ENCODE results near the gene KCNMB4. TPM values are rescaled to one million over a fixed set of nuclear protein-coding genes. Genes with fewer than 3 reads are reported as not detected.
"Not testable (repeated sequence)": the region's sequence is repeated elsewhere in the genome, so short reads cannot be mapped to it uniquely, and the experiment has no call there.

Gene KCNMB4
- total RNA-seq, 2 experiments from 2014 or later = 5.8 to 7.6 TPM

DNA sequence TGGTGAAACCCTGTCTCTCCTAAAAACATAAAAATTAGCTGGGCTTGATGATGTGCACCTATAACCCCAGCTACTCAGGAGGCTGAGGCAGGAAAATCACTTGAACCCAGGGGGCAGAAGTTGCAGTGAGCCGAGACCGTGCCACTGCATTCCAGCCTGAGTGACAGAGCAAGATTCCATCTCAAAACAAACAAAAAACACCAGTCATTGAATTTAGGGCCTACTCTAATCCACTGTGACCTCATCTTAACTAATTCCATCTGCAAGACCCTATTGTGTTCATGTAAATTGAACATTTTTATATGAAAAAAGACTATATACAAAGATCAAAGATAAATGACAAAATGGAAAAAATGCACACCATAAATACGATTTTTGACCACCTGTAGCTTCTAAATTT is 17.8 kb downstream of the KCNMB4 start:
- no peak overlapping the region for H3K4me3 ChIP-seq (ENCODE audit: low read depth, low read length, poor library complexity, severe bottlenecking)
- H3K36me3 ChIP-seq (ENCODE audit: insufficient read depth, low read length) = no peaks in the 10 kb centered on the region; the same call in 1 of the 2 replicates
- intact Hi-C loops (cut with micrococcal nuclease; ENCODE audit: unreplicated experiment) = no loop called here
- no peak overlapping the region for H3K4me2 ChIP-seq (ENCODE audit: low read length)
- H3K9me2 ChIP-seq (ENCODE audit: insufficient read depth, low read length) = no peaks in the 10 kb centered on the region
- no peak for TF ChIP-seq EZH2phosphoT487 (IDR thresholded peaks at IDR 0.05; ENCODE audit: borderline replicate concordance, low read depth, low read length)
- TF ChIP-seq, protein P1, sequence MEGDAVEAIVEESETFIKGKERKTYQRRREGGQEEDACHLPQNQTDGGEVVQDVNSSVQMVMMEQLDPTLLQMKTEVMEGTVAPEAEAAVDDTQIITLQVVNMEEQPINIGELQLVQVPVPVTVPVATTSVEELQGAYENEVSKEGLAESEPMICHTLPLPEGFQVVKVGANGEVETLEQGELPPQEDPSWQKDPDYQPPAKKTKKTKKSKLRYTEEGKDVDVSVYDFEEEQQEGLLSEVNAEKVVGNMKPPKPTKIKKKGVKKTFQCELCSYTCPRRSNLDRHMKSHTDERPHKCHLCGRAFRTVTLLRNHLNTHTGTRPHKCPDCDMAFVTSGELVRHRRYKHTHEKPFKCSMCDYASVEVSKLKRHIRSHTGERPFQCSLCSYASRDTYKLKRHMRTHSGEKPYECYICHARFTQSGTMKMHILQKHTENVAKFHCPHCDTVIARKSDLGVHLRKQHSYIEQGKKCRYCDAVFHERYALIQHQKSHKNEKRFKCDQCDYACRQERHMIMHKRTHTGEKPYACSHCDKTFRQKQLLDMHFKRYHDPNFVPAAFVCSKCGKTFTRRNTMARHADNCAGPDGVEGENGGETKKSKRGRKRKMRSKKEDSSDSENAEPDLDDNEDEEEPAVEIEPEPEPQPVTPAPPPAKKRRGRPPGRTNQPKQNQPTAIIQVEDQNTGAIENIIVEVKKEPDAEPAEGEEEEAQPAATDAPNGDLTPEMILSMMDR (conservative IDR thresholded peaks at IDR 0.05; ENCODE audit: low read length) = no peak
- no peaks in the 10 kb centered on the region for H4K20me1 ChIP-seq (ENCODE audit: insufficient read depth, low read length)
- H3K4me1 ChIP-seq (ENCODE audit: insufficient read depth, low read length, poor library complexity, severe bottlenecking) = no peaks in the 10 kb centered on the region
- ChIA-PET POLR2A (interaction anchor here (1.6 kb wide), 1 partner anchor 32 kb away, joined by 4 read pairs; no protein-coding TSS in a partner anchor), CTCF (ENCODE audit: unreplicated experiment) (no interaction called here)
- no TSS peak for BruUV-seq (replicated peaks)
- H3K9me3 ChIP-seq (ENCODE audit: low read length) = 0 out of 2 replicates have a peak, but pooled peaks cover 6% of the 10 kb centered on the region
- H3K79me2 ChIP-seq (ENCODE audit: insufficient read depth, low read depth, low read length) = no peaks in the 10 kb centered on the region
- no peak overlapping the region for H2AFZ ChIP-seq (ENCODE audit: low read length)
- DNase-seq (ENCODE audit: low spot score) = no peak
- no peak overlapping the region for H3K27ac ChIP-seq (ENCODE audit: low read depth, low read length, poor library complexity, severe bottlenecking)

DNA sequence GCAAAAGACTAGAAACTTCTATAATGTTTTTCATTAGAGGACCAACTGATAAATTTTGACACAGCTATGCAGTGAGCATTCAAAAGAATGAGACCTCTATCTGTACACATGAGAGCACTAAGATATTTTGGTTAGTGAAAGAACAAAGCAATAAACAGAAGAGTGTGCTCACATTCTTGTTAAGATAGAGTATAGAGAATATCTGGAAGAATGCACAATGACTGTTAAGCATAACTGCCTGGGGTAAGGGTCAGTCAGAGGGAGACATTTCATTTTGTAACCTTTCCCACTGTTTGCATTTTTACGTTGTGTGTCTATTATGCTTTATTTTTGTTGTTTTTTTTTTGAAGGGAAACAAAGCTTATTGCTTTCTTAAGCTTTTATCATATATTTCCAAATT is 20.7 kb downstream of the KCNMB4 start:
- TF ChIP-seq, protein P1 (conservative IDR thresholded peaks at IDR 0.05; ENCODE audit: low read length) = no peak
- TF ChIP-seq EZH2phosphoT487 (IDR thresholded peaks at IDR 0.05; ENCODE audit: borderline replicate concordance, low read depth, low read length) = no peak
- no peak overlapping the region for H3K4me2 ChIP-seq (ENCODE audit: low read length)
- H3K4me1 ChIP-seq (ENCODE audit: insufficient read depth, low read length, poor library complexity, severe bottlenecking) = no peaks in the 10 kb centered on the region
- H3K9me3 ChIP-seq (ENCODE audit: low read length) = 0 out of 2 replicates have a peak, but pooled peaks cover 4% of the 10 kb centered on the region
- H4K20me1 ChIP-seq (ENCODE audit: insufficient read depth, low read length) = no peaks in the 10 kb centered on the region
- DNase-seq (ENCODE audit: low spot score) = no peak
- no peaks in the 10 kb centered on the region for H3K79me2 ChIP-seq (ENCODE audit: insufficient read depth, low read depth, low read length)
- ChIA-PET CTCF (ENCODE audit: unreplicated experiment) (interaction anchor here (0.6 kb wide), 1 partner anchor 127 kb away, joined by 3 read pairs; no protein-coding TSS in a partner anchor), POLR2A (interaction anchor here (0.6 to 1.8 kb wide), 3 partner anchors 11 to 331 kb away, joined by 3 to 5 read pairs (median 5); no protein-coding TSS in a partner anchor)
- intact Hi-C loops (cut with micrococcal nuclease; ENCODE audit: unreplicated experiment) = no loop called here
- no peak overlapping the region for H3K27ac ChIP-seq (ENCODE audit: low read depth, low read length, poor library complexity, severe bottlenecking)
- no peak overlapping the region for H3K4me3 ChIP-seq (ENCODE audit: low read depth, low read length, poor library complexity, severe bottlenecking)
- no peak overlapping the region for H2AFZ ChIP-seq (ENCODE audit: low read length)
- BruUV-seq (replicated peaks) = no TSS peak
- H3K9me2 ChIP-seq (ENCODE audit: insufficient read depth, low read length) = no peaks in the 10 kb centered on the region
- H3K36me3 ChIP-seq (ENCODE audit: insufficient read depth, low read length) = no peaks in the 10 kb centered on the region

DNA sequence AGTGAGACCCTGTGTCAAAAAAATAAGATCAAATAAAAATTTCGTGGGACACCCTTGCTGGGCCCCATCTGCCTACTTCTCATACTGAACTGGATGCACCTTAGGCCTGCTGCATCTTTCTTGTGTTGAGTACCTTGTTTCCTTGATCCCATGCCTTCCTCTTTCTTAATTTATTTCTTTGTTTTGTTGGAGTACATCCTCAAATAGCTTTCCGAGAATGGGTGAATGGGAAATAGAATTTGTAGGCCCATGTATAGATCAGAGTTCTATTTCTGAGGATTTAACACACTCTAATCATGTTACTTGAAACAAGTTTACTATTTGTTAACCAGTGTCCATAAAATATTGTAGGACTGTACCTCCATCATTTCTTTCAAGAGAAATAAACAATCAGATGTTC is 23.6 kb downstream of the KCNMB4 start:
- Histone ChIP-seq H3K9me2 (ENCODE audit: insufficient read depth, low read length) (no peaks in the 10 kb centered on the region), H3K27ac (ENCODE audit: low read depth, low read length, poor library complexity, severe bottlenecking) (no peak overlapping the region), H2AFZ (ENCODE audit: low read length) (no peak overlapping the region), H3K4me2 (ENCODE audit: low read length) (no peak overlapping the region), H3K36me3 (ENCODE audit: insufficient read depth, low read length) (no peaks in the 10 kb centered on the region), H4K20me1 (ENCODE audit: insufficient read depth, low read length) (no peaks in the 10 kb centered on the region), H3K79me2 (ENCODE audit: insufficient read depth, low read depth, low read length) (no peaks in the 10 kb centered on the region), H3K4me3 (ENCODE audit: low read depth, low read length, poor library complexity, severe bottlenecking) (no peak overlapping the region), H3K9me3 (ENCODE audit: low read length) (0 out of 2 replicates have a peak, but pooled peaks cover 4% of the 10 kb centered on the region), H3K4me1 (ENCODE audit: insufficient read depth, low read length, poor library complexity, severe bottlenecking) (no peaks in the 10 kb centered on the region)
- no peak for TF ChIP-seq EZH2phosphoT487 (IDR thresholded peaks at IDR 0.05; ENCODE audit: borderline replicate concordance, low read depth, low read length)
- TF ChIP-seq, protein P1 (conservative IDR thresholded peaks at IDR 0.05; ENCODE audit: low read length) = no peak
- intact Hi-C loops (cut with micrococcal nuclease; ENCODE audit: unreplicated experiment) = no loop called here
- BruUV-seq (replicated peaks) = no TSS peak
- no peak for DNase-seq (ENCODE audit: low spot score)
- POLR2A ChIA-PET = interaction anchor here (0.6 to 0.9 kb wide), 2 partner anchors 10 to 348 kb away, joined by 3 to 4 read pairs; no protein-coding TSS in a partner anchor
- CTCF ChIA-PET (ENCODE audit: unreplicated experiment) = no interaction called here

DNA sequence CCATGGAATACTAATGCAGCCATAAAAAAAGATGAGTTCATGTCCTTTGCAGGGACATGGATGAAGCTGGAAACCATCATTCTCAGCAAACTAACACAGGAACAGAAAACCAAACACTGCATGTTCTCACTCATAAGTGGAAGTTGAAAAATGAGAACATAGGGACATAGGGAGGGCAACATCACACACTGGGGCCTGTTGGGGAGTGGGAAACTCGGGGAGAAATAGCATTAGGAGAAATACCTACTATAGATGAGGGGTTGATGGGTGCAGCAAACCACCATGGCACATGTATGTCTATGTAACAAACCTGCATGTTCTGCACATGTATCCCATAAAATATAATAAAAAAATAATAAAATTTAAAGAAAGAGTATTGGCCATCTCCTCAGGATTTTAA is 26.5 kb downstream of the KCNMB4 start:
- not testable (repeated sequence) for H3K27ac ChIP-seq (ENCODE audit: low read depth, low read length, poor library complexity, severe bottlenecking)

More for the DNA sequence above, 26.5 kb downstream of the KCNMB4 start:
- H3K4me1 ChIP-seq (ENCODE audit: insufficient read depth, low read length, poor library complexity, severe bottlenecking); BruUV-seq (replicated peaks); POLR2A ChIA-PET; CTCF ChIA-PET (ENCODE audit: unreplicated experiment); H4K20me1 ChIP-seq (ENCODE audit: insufficient read depth, low read length); H3K4me2 ChIP-seq (ENCODE audit: low read length); H3K9me2 ChIP-seq (ENCODE audit: insufficient read depth, low read length); H3K4me3 ChIP-seq (ENCODE audit: low read depth, low read length, poor library complexity, severe bottlenecking); H3K36me3 ChIP-seq (ENCODE audit: insufficient read depth, low read length); H2AFZ ChIP-seq (ENCODE audit: low read length); H3K9me3 ChIP-seq (ENCODE audit: low read length); DNase-seq (ENCODE audit: low spot score); H3K79me2 ChIP-seq (ENCODE audit: insufficient read depth, low read depth, low read length); intact Hi-C loops (cut with micrococcal nuclease; ENCODE audit: unreplicated experiment): not testable (repeated sequence)
